ENCODE measurements around the gene CPS1.

Gene CPS1

DNA sequence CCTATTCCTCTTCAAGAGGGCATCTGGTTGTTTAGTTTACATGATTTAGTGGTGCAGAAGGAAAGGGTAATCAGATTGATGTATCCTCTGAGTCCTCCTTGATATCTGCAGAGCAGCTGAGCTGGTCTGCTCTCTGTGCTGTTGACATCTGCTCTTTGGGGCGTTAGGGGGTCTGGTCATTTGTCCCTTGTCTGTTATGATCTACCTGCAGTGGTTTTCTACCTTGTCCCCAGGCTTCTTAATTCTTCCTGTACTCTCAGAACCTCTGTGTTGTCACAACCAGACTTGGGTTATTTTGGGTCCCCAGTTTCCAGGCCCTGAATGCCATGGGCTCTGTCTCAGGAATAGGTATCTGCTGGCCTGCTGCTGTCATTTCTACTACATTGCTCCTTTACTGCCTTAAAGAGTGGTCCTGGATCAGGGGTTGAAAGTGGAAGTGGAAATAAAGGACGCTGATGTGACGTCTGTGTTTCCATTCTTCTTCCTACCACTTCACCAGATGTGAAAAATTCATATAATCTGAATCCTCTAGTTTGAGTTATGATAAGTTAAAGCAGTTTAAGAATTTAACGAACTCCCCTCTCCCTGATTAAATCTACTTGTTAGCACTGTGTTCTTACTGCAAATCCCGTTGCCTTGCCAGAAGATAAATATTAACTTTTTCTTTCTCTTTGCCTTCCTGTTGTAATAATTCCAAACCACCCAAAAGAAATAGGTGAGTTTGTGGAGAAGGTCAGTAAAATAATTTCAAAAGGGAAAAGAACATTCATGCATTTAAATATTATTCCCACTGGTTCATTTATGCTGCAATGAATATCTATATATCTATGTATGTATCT, 16.6 kb upstream of the CPS1 start:
- no peak for TF ChIP-seq SIN3A (IDR thresholded peaks at IDR 0.05; ENCODE audit: borderline replicate concordance, insufficient read depth, low read length)
- TF ChIP-seq POLR2AphosphoS5 (IDR thresholded peaks at IDR 0.05; ENCODE audit: low read depth, low read length): no peak
- TF ChIP-seq REST (IDR thresholded peaks at IDR 0.05; ENCODE audit: insufficient read depth in 1 of 2, low read depth in 2 of 2, low read length in 2 of 2): no peak
- no peak for TF ChIP-seq TAF1 (IDR thresholded peaks at IDR 0.05; ENCODE audit: borderline replicate concordance, insufficient read depth, low read length)
- no peak for TF ChIP-seq FOXP2 (optimal IDR thresholded peaks at IDR 0.05; ENCODE audit: borderline replicate concordance, extremely low read depth, extremely low read length, insufficient read depth)

- TF ChIP-seq POLR2AphosphoS5 (IDR thresholded peaks at IDR 0.05; ENCODE audit: low read depth, low read length): no peak
- TF ChIP-seq SIN3A (IDR thresholded peaks at IDR 0.05; ENCODE audit: borderline replicate concordance, insufficient read depth, low read length): no peak
Observed at GRCh38 chr2:210540471-210540870, 15.9 kb upstream of the CPS1 start.

DNA sequence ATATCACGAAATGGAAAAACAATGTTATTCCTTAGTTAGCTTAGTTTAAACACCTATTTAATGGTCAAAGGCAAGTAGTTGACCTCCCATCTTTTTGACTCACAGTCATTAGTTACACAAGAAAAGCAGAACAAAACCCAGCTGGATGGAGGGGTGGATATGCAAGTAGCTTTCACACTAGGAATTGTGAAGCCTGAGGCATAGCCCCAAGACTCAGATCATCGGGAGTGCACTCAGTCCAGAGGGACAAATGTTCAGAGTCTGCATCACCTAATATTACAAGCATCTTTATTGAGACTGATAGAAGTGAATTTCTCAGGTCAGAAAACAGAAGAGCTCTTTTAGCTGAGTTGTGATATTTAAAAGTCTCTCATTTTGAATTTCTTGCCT, 15.5 kb upstream of the CPS1 start:
- no peak for TF ChIP-seq SIN3A (IDR thresholded peaks at IDR 0.05; ENCODE audit: borderline replicate concordance, insufficient read depth, low read length)
- no peak for TF ChIP-seq FOXP2 (optimal IDR thresholded peaks at IDR 0.05; ENCODE audit: borderline replicate concordance, extremely low read depth, extremely low read length, insufficient read depth)
- TF ChIP-seq TAF1 (IDR thresholded peaks at IDR 0.05; ENCODE audit: borderline replicate concordance, insufficient read depth, low read length): no peak
- no peak for TF ChIP-seq POLR2AphosphoS5 (IDR thresholded peaks at IDR 0.05; ENCODE audit: low read depth, low read length)
- TF ChIP-seq REST (IDR thresholded peaks at IDR 0.05; ENCODE audit: insufficient read depth in 1 of 2, low read depth in 2 of 2, low read length in 2 of 2): no peak

DNA sequence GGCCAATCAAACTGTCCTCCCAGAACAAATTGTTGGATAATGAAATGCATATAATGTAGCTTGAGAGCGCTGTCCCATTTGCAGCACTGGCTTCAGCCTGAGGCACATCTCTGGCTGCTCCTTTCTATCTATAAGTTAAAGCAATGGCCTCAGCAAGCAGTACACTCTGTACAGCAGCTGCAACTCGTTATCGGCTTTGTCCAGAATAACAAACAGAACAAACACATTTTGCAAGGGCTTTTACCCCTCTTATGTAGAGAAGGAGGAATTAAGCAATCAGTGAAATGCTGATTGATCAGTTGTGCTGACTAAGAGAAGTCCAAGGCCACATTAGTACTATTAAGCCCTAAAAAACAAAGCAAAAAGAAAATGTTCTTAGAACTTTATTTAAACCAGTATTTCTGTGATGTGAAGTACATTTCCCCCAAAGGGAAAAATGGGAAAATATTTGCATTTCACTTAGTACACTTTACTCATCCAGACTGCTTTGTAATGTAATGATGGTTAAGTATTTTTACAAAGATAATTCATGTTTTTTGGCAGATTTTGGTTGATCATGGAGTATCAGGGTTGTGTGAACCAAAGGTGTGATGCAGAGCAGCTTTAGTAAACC, 15.0 kb upstream of the CPS1 start:
- no peak for TF ChIP-seq POLR2AphosphoS5 (IDR thresholded peaks at IDR 0.05; ENCODE audit: low read depth, low read length)

GRCh38 chr2:210544007-210544590, 12.3 kb upstream of the CPS1 start:
- no peak for TF ChIP-seq SIN3A (IDR thresholded peaks at IDR 0.05; ENCODE audit: borderline replicate concordance, insufficient read depth, low read length)
- TF ChIP-seq POLR2AphosphoS5 (IDR thresholded peaks at IDR 0.05; ENCODE audit: low read depth, low read length): no peak
- no peak for TF ChIP-seq REST (IDR thresholded peaks at IDR 0.05; ENCODE audit: insufficient read depth in 1 of 2, low read depth in 2 of 2, low read length in 2 of 2)
- TF ChIP-seq TAF1 (IDR thresholded peaks at IDR 0.05; ENCODE audit: borderline replicate concordance, insufficient read depth, low read length): no peak
- TF ChIP-seq FOXP2 (optimal IDR thresholded peaks at IDR 0.05; ENCODE audit: borderline replicate concordance, extremely low read depth, extremely low read length, insufficient read depth): no peak

DNA sequence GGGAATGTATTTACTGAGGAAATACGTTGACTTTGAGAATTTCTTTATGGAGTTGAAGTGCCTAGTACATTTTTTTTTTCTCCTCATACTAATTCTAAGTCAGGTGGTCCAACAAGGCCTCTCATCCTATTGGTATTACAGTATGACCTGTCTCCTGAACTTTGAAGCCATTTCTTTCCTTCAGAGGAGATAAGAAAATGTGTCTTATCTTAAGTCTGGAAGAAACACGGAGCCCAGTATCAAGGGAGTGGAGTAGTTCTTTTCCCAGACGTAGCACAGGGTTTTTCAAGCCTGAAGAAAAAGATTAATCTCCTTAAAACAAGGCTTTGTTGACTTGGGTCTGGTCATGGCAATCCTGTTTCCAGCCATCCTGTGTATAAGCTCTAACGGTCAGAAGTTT, 11.6 kb upstream of the CPS1 start:
- TF ChIP-seq FOXP2 (optimal IDR thresholded peaks at IDR 0.05; ENCODE audit: borderline replicate concordance, extremely low read depth, extremely low read length, insufficient read depth) (no peak), POLR2AphosphoS5 (IDR thresholded peaks at IDR 0.05; ENCODE audit: low read depth, low read length) (no peak), TAF1 (IDR thresholded peaks at IDR 0.05; ENCODE audit: borderline replicate concordance, insufficient read depth, low read length) (no peak), SIN3A (IDR thresholded peaks at IDR 0.05; ENCODE audit: borderline replicate concordance, insufficient read depth, low read length) (no peak), REST (IDR thresholded peaks at IDR 0.05; ENCODE audit: insufficient read depth in 1 of 2, low read depth in 2 of 2, low read length in 2 of 2) (no peak)

Data from PFSK-1 (cell line).